ENCODE measurements around the gene SRCIN1.

DNA sequence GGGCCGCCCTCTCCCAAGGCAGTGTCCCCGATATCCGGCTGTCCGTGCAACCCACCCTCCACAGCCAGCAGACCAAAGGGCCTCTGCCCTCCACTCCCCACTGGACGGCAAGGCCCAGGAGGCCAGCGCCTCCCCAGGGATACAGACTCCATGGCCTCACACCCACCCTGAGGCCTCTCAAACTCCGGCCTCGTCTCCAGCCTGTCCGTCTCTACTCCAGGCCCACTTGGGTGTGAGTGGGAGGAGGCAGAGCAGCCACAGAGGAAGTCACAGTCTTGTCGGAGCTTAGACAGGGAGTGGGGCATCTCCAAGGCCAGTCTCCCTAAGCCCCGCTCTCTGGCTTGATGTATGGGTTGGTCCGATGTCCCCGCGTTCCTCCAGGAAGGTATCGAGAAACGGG lies 73.3 kb downstream of the SRCIN1 start:
- TF ChIP-seq CTCF (IDR thresholded peaks at IDR 0.05) (no peak), POLR2A (IDR thresholded peaks at IDR 0.05; ENCODE audit: low read depth) (no peak), POLR2AphosphoS5 (IDR thresholded peaks at IDR 0.05) (no peak), EP300 (IDR thresholded peaks at IDR 0.05) (no peak)

Measured in esophagus muscularis mucosa (tissue), 4 donors.